Measurements from ENCODE around the gene GRIK3.

GRCh38 chr1:36966242-36966641 is 68.1 kb downstream of the GRIK3 start:
- TF ChIP-seq, protein P1, sequence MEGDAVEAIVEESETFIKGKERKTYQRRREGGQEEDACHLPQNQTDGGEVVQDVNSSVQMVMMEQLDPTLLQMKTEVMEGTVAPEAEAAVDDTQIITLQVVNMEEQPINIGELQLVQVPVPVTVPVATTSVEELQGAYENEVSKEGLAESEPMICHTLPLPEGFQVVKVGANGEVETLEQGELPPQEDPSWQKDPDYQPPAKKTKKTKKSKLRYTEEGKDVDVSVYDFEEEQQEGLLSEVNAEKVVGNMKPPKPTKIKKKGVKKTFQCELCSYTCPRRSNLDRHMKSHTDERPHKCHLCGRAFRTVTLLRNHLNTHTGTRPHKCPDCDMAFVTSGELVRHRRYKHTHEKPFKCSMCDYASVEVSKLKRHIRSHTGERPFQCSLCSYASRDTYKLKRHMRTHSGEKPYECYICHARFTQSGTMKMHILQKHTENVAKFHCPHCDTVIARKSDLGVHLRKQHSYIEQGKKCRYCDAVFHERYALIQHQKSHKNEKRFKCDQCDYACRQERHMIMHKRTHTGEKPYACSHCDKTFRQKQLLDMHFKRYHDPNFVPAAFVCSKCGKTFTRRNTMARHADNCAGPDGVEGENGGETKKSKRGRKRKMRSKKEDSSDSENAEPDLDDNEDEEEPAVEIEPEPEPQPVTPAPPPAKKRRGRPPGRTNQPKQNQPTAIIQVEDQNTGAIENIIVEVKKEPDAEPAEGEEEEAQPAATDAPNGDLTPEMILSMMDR (IDR thresholded peaks at IDR 0.05): no peak
- no peak for TF ChIP-seq POLR2A (IDR thresholded peaks at IDR 0.05)
